ENCODE results near the gene CCDC127. TPM values are rescaled to one million over a fixed set of nuclear protein-coding genes. Genes with fewer than 3 reads are reported as not detected.

The CCDC127 gene
- total and polyA plus RNA-seq, 4 donors: 7.8 to 21.0 (median 12.7) TPM

- Histone ChIP-seq H3K9me3 (ENCODE audit: control insufficient read depth, insufficient read depth, low read length) (no peaks in the 10 kb centered on the region), H3K4me3 (ENCODE audit: low read depth, low read length) (no peak overlapping the region), H3K27me3 (ENCODE audit: control insufficient read depth, insufficient read depth, low read length) (no peaks in the 10 kb centered on the region), H3K4me1 (ENCODE audit: control insufficient read depth, insufficient read depth, low read length) (peaks cover 5% of the 10 kb centered on the region), H3K27ac (ENCODE audit: low read depth, low read length) (no peak overlapping the region), H3K36me3 (ENCODE audit: control insufficient read depth, insufficient read depth, low read length) (peaks cover 83% of the 10 kb centered on the region)
- WGBS (ENCODE audit: insufficient coverage): 85% methylated on average over 11 of the region's 11 CpGs
- DNase-seq (ENCODE audit: low read depth in 4 of 6, low spot score in 6 of 6): no peak
These were observed 60.2 kb downstream of the CCDC127 start for GRCh38 chr5:157801-158200.

DNA sequence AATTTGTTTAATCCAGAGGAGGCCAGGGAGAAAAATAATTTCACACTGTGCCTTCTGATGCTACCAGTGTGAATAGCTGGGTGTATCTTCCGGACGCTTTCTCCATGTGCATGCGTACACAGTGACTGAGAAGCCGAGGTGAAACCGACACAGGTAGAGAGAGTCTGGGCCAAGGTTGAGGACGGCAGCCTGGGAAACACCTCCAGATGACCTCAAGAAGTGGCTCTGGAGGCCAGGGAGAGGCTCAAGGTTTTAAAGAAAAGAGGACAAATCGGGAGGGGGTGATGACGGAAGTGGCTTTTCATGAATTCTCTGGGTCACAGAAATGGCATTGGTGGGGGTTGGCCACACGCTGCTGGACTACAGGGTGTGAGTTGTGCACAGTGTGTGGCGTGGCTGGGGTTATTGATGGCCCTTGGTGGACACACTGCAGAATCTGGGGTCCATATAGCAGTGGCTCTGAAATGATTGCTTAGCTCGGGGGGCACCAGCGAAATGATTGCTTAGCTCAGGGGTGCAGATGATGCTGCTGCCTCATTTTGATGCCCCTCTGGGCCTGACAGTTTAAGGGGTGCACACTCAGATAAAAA lies 60.7 kb downstream of the CCDC127 start:
- Histone ChIP-seq H3K27ac (ENCODE audit: low read depth, low read length) (no peak overlapping the region), H3K9me3 (ENCODE audit: control insufficient read depth, insufficient read depth, low read length) (no peaks in the 10 kb centered on the region), H3K4me1 (ENCODE audit: control insufficient read depth, insufficient read depth, low read length) (peaks cover 5% of the 10 kb centered on the region), H3K36me3 (ENCODE audit: control insufficient read depth, insufficient read depth, low read length) (peaks cover 77% of the 10 kb centered on the region), H3K27me3 (ENCODE audit: control insufficient read depth, insufficient read depth, low read length) (no peaks in the 10 kb centered on the region), H3K4me3 (ENCODE audit: low read depth, low read length) (no peak overlapping the region)
- 95% methylated on average over 12 of the region's 12 CpGs for WGBS (ENCODE audit: insufficient coverage)
- DNase-seq (ENCODE audit: low read depth in 4 of 6, low spot score in 6 of 6): no peak

DNA sequence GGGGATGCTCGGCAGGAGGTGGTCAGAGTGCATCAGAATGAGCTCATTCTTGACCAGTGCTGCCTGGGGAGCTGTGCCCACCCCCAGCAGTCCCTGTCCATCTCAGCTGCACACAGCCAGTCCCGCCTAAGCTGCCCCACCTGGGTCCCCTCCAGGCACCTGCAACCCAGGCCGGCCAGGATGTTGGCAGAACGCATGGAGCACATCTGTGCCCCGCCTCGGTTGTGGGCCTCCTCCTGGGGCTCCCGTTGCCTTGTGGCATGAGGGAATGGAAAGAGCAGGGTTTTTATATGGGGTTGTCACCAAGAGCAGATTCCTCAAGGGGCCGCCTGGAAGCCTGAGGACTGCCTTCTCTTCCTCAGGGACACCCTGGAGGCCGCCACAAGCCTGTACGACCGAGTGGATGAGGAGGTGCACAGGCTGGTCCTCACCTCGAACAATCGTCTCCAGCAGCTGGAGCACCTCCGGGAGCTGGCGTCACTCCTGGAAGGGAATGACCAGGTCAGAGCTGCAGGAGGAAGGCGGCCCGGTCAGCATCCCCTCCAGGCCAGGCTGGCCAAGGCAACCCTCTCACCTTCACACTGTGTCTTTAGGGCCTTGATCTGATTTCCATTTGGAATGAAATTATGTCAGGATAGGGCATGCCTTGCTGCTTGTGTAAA lies 61.4 kb downstream of the CCDC127 start:
- no peak overlapping the region for H3K27ac ChIP-seq (ENCODE audit: low read depth, low read length)
- no peaks in the 10 kb centered on the region for H3K27me3 ChIP-seq (ENCODE audit: control insufficient read depth, insufficient read depth, low read length)
- H3K4me1 ChIP-seq (ENCODE audit: control insufficient read depth, insufficient read depth, low read length): peaks cover 5% of the 10 kb centered on the region
- DNase-seq (ENCODE audit: low read depth in 4 of 6, low spot score in 6 of 6): no peak
- WGBS (ENCODE audit: insufficient coverage): 86% methylated on average over 15 of the region's 17 CpGs
- H3K9me3 ChIP-seq (ENCODE audit: control insufficient read depth, insufficient read depth, low read length): no peaks in the 10 kb centered on the region
- peaks cover 70% of the 10 kb centered on the region for H3K36me3 ChIP-seq (ENCODE audit: control insufficient read depth, insufficient read depth, low read length)
- no peak overlapping the region for H3K4me3 ChIP-seq (ENCODE audit: low read depth, low read length)

GRCh38 chr5:155651-156410 lies 62.1 kb downstream of the CCDC127 start:
- Histone ChIP-seq H3K27ac (ENCODE audit: low read depth, low read length) (no peak overlapping the region), H3K27me3 (ENCODE audit: control insufficient read depth, insufficient read depth, low read length) (no peaks in the 10 kb centered on the region), H3K4me1 (ENCODE audit: control insufficient read depth, insufficient read depth, low read length) (peaks cover 5% of the 10 kb centered on the region), H3K36me3 (ENCODE audit: control insufficient read depth, insufficient read depth, low read length) (peaks cover 64% of the 10 kb centered on the region), H3K9me3 (ENCODE audit: control insufficient read depth, insufficient read depth, low read length) (no peaks in the 10 kb centered on the region), H3K4me3 (ENCODE audit: low read depth, low read length) (no peak overlapping the region)
- DNase-seq (ENCODE audit: low read depth in 4 of 6, low spot score in 6 of 6): no peak
- WGBS (ENCODE audit: insufficient coverage): 80% methylated on average over 22 of the region's 23 CpGs

DNA sequence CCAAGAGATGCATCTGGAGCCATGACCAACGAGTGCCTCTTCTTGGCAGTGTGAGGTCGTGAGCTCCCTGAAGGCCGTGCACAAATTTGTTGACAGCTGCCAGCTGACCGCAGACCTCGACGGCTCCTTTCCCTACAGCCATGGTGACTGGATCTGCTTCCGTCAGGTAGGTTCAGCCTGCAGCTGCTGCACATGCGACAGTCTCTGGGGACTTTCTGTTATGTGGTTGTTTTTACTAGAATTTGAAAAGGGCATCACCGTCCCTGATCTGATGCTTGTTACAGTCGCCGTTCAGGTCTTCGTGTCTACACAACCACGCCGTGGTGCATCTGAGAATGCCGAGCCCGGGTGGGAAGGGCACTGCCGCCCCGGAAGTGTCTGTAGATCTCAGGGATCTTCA lies 63.1 kb downstream of the CCDC127 start:
- WGBS (ENCODE audit: insufficient coverage): 89% methylated on average over 18 of the region's 18 CpGs
- DNase-seq (ENCODE audit: low read depth in 4 of 6, low spot score in 6 of 6): no peak
- H3K36me3 ChIP-seq (ENCODE audit: control insufficient read depth, insufficient read depth, low read length): peaks cover 55% of the 10 kb centered on the region

GRCh38 chr5:154236-154635 lies 63.7 kb downstream of the CCDC127 start:
- Histone ChIP-seq H3K4me1 (ENCODE audit: control insufficient read depth, insufficient read depth, low read length) (peaks cover 2% of the 10 kb centered on the region), H3K9me3 (ENCODE audit: control insufficient read depth, insufficient read depth, low read length) (no peaks in the 10 kb centered on the region), H3K36me3 (ENCODE audit: control insufficient read depth, insufficient read depth, low read length) (peaks cover 52% of the 10 kb centered on the region), H3K27me3 (ENCODE audit: control insufficient read depth, insufficient read depth, low read length) (no peaks in the 10 kb centered on the region), H3K4me3 (ENCODE audit: low read depth, low read length) (no peak overlapping the region), H3K27ac (ENCODE audit: low read depth, low read length) (no peak overlapping the region)
- DNase-seq (ENCODE audit: low read depth in 4 of 6, low spot score in 6 of 6): no peak
- 64% methylated on average over 8 of the region's 10 CpGs for WGBS (ENCODE audit: insufficient coverage)

More for the DNA sequence above, 63.1 kb downstream of the CCDC127 start:
- H3K4me1 ChIP-seq (ENCODE audit: control insufficient read depth, insufficient read depth, low read length): peaks cover 3% of the 10 kb centered on the region
- H3K9me3 ChIP-seq (ENCODE audit: control insufficient read depth, insufficient read depth, low read length): no peaks in the 10 kb centered on the region
- H3K4me3 ChIP-seq (ENCODE audit: low read depth, low read length): no peak overlapping the region
- no peaks in the 10 kb centered on the region for H3K27me3 ChIP-seq (ENCODE audit: control insufficient read depth, insufficient read depth, low read length)
- no peak overlapping the region for H3K27ac ChIP-seq (ENCODE audit: low read depth, low read length)

DNA sequence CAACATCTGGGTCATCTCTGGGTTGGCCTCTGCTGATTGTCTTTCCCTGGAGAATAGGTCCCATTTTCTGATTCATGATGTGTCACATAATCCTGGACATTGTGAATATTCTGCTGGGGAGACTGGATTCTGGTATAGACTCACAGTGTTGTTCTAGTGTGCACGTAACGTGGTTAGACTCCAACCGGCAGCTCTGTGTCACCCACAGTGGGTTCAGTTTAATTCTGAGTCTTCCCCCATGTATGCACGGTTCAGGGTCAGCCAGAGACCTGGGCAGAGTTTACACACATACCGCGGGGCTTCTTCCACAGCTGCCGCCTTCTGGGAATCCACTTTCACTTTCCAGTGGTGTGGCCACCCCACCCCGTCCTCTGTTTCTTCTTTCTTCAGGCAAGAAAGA lies 64.7 kb downstream of the CCDC127 start:
- no peak for DNase-seq (ENCODE audit: low read depth in 4 of 6, low spot score in 6 of 6)
- Histone ChIP-seq H3K4me1 (ENCODE audit: control insufficient read depth, insufficient read depth, low read length) (peaks cover 2% of the 10 kb centered on the region), H3K36me3 (ENCODE audit: control insufficient read depth, insufficient read depth, low read length) (peaks cover 44% of the 10 kb centered on the region), H3K9me3 (ENCODE audit: control insufficient read depth, insufficient read depth, low read length) (no peaks in the 10 kb centered on the region), H3K4me3 (ENCODE audit: low read depth, low read length) (no peak overlapping the region), H3K27ac (ENCODE audit: low read depth, low read length) (no peak overlapping the region), H3K27me3 (ENCODE audit: control insufficient read depth, insufficient read depth, low read length) (no peaks in the 10 kb centered on the region)
- 94% methylated on average over 7 of the region's 8 CpGs for WGBS (ENCODE audit: insufficient coverage)

GRCh38 chr5:152077-152476 lies 65.9 kb downstream of the CCDC127 start:
- Histone ChIP-seq H3K4me1 (ENCODE audit: control insufficient read depth, insufficient read depth, low read length) (peaks cover 2% of the 10 kb centered on the region), H3K27me3 (ENCODE audit: control insufficient read depth, insufficient read depth, low read length) (no peaks in the 10 kb centered on the region), H3K9me3 (ENCODE audit: control insufficient read depth, insufficient read depth, low read length) (peaks cover 8% of the 10 kb centered on the region), H3K27ac (ENCODE audit: low read depth, low read length) (no peak overlapping the region), H3K36me3 (ENCODE audit: control insufficient read depth, insufficient read depth, low read length) (peaks cover 34% of the 10 kb centered on the region), H3K4me3 (ENCODE audit: low read depth, low read length) (no peak overlapping the region)
- no peak for DNase-seq (ENCODE audit: low read depth in 4 of 6, low spot score in 6 of 6)
- 100% methylated on average over 6 of the region's 6 CpGs for WGBS (ENCODE audit: insufficient coverage)

- H3K9me3 ChIP-seq (ENCODE audit: control insufficient read depth, insufficient read depth, low read length): peaks cover 8% of the 10 kb centered on the region
- WGBS (ENCODE audit: insufficient coverage): 67% methylated on average over 4 of the region's 4 CpGs
- H3K4me3 ChIP-seq (ENCODE audit: low read depth, low read length): no peak overlapping the region
- DNase-seq (ENCODE audit: low read depth in 4 of 6, low spot score in 6 of 6): peak in 1 of 6 donors; percentile 54
- peaks cover 2% of the 10 kb centered on the region for H3K4me1 ChIP-seq (ENCODE audit: control insufficient read depth, insufficient read depth, low read length)
- H3K36me3 ChIP-seq (ENCODE audit: control insufficient read depth, insufficient read depth, low read length): peaks cover 34% of the 10 kb centered on the region
- no peak overlapping the region for H3K27ac ChIP-seq (ENCODE audit: low read depth, low read length)
- no peaks in the 10 kb centered on the region for H3K27me3 ChIP-seq (ENCODE audit: control insufficient read depth, insufficient read depth, low read length)
These were observed 67.2 kb downstream of the CCDC127 start for GRCh38 chr5:150746-151145.
